Fibroblast of mammary gland (primary cell): ENCODE measurements around the gene STAG3.
"Not testable (repeated sequence)": the region's sequence is repeated elsewhere in the genome, so short reads cannot be mapped to it uniquely, and the experiment has no call there.

ENCODE experiments used
- DNase-seq: peaks from one replicate; pipeline ENCODE4 v3.0.0-alpha.2; 2010; ENCODE audit warnings: low read depth
- H3K4me3 ChIP-seq: 2 replicates; pipeline ENCODE4 v1.5.1; 2011; ENCODE audit warnings: low read depth, mild to moderate bottlenecking, low read length, moderate library complexity; ENCODE audit not compliant: control insufficient read depth
- CTCF ChIP-seq: conservative IDR thresholded peaks from 2 replicates; pipeline ENCODE4 v1.5.1; 2011; ENCODE audit warnings: low read depth, low read length, inconsistent platforms; ENCODE audit not compliant: control insufficient read depth, insufficient read depth

The STAG3 gene

GRCh38 chr7:100185726-100186125 lies 8.0 kb downstream of the STAG3 start:
- no peak for TF ChIP-seq CTCF
- H3K4me3 ChIP-seq = no peak overlapping the region
- no peak for DNase-seq

- DNase-seq = no peak
- H3K4me3 ChIP-seq = no peak overlapping the region
Measured at GRCh38 chr7:100189061-100189460, 11.3 kb downstream of the STAG3 start.

GRCh38 chr7:100190048-100190711 lies 12.5 kb downstream of the STAG3 start:
- TF ChIP-seq CTCF = peak; percentile 49
- DNase-seq = peak; percentile 56
- H3K4me3 ChIP-seq = no peak overlapping the region

More at GRCh38 chr7:100189061-100189460, 11.3 kb downstream of the STAG3 start:
- TF ChIP-seq CTCF = peak; percentile 6

GRCh38 chr7:100191775-100192174 lies 14.1 kb downstream of the STAG3 start:
- peak; percentile 30 for DNase-seq
- no peak for TF ChIP-seq CTCF
- no peak overlapping the region for H3K4me3 ChIP-seq

- not testable (repeated sequence) for DNase-seq, H3K4me3 ChIP-seq
Measured at GRCh38 chr7:100192281-100192862, 14.7 kb downstream of the STAG3 start.

- DNase-seq = no peak
- no peak for TF ChIP-seq CTCF
- no peak overlapping the region for H3K4me3 ChIP-seq
Measured at GRCh38 chr7:100192969-100193368, 15.3 kb downstream of the STAG3 start.

- TF ChIP-seq CTCF = no peak
- no peak overlapping the region for H3K4me3 ChIP-seq
- DNase-seq = no peak
Measured at GRCh38 chr7:100195222-100195621, 17.5 kb downstream of the STAG3 start.

GRCh38 chr7:100195901-100196322 lies 18.2 kb downstream of the STAG3 start:
- not testable (repeated sequence) for DNase-seq, H3K4me3 ChIP-seq
